Measurements from ENCODE around the gene ARHGEF6. TPM values are rescaled to one million over a fixed set of nuclear protein-coding genes. Genes with fewer than 3 reads are reported as not detected.

Gene ARHGEF6
- total and polyA plus RNA-seq, 8 donors, result 11.9 to 21.6 (median 19.2) TPM

DNA sequence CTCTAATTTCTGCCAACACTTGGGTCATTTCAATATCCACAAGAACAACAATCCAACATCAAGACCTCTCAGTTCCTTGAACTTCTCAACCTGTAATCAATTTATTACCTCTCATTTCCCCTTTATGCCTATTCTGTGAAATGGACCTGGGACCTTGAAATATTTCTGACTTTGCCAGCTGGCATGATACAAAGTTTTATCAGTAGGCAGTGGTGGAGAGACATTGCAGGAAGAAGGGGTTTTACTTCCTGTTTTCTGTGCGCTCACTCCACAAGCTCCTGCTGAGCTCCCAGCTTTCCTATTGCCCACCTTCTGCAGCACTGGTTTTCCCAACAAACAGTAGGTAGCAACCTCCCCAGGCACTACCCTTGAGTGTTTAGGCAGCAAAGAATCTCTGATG is 3.5 kb upstream of the ARHGEF6 start:
- ATAC-seq (no peak), DNase-seq (no peak)
- TF ChIP-seq, protein P1, sequence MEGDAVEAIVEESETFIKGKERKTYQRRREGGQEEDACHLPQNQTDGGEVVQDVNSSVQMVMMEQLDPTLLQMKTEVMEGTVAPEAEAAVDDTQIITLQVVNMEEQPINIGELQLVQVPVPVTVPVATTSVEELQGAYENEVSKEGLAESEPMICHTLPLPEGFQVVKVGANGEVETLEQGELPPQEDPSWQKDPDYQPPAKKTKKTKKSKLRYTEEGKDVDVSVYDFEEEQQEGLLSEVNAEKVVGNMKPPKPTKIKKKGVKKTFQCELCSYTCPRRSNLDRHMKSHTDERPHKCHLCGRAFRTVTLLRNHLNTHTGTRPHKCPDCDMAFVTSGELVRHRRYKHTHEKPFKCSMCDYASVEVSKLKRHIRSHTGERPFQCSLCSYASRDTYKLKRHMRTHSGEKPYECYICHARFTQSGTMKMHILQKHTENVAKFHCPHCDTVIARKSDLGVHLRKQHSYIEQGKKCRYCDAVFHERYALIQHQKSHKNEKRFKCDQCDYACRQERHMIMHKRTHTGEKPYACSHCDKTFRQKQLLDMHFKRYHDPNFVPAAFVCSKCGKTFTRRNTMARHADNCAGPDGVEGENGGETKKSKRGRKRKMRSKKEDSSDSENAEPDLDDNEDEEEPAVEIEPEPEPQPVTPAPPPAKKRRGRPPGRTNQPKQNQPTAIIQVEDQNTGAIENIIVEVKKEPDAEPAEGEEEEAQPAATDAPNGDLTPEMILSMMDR (IDR thresholded peaks at IDR 0.05), result no peak
- no peak overlapping the region for H3K27ac ChIP-seq
- H3K4me1 ChIP-seq, result peaks cover 0 to 12% of the 10 kb centered on the region in 2 donors
- no peaks in the 10 kb centered on the region for H3K36me3 ChIP-seq
- H3K9me3 ChIP-seq, result no peaks in the 10 kb centered on the region
- intact Hi-C loops (cut with DNase I), result no loop called here
- H3K27me3 ChIP-seq, result no peaks in the 10 kb centered on the region
- no peak overlapping the region for H3K4me3 ChIP-seq

DNA sequence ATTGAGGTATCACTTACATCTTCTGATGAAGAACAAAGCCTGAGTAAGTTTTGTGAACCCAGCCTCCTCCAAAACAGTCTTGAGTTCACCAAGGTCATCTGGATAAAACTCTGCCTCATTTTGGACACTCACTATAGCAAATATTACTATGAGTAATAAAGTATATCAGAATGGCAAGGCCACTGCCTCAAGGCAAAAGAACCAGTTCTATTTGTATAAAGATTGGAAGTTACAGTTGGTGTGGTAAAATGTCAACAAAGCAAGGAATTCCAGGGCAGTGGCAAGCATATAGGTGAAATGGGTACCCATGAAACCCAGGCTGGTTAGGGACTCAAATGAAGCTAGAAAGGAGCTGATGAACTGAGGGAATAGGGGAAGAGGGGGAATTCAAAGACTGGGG is 2.4 kb upstream of the ARHGEF6 start:
- TF ChIP-seq, protein P1 (IDR thresholded peaks at IDR 0.05), result no peak
- H3K27me3 ChIP-seq, result no peaks in the 10 kb centered on the region
- intact Hi-C loops (cut with DNase I), result no loop called here
- DNase-seq (no peak), ATAC-seq (no peak)
- no peaks in the 10 kb centered on the region for H3K9me3 ChIP-seq
- H3K4me3 ChIP-seq, result no peak overlapping the region
- no peak overlapping the region for H3K27ac ChIP-seq
- H3K4me1 ChIP-seq, result peaks cover 0 to 12% of the 10 kb centered on the region in 2 donors
- no peaks in the 10 kb centered on the region for H3K36me3 ChIP-seq

DNA sequence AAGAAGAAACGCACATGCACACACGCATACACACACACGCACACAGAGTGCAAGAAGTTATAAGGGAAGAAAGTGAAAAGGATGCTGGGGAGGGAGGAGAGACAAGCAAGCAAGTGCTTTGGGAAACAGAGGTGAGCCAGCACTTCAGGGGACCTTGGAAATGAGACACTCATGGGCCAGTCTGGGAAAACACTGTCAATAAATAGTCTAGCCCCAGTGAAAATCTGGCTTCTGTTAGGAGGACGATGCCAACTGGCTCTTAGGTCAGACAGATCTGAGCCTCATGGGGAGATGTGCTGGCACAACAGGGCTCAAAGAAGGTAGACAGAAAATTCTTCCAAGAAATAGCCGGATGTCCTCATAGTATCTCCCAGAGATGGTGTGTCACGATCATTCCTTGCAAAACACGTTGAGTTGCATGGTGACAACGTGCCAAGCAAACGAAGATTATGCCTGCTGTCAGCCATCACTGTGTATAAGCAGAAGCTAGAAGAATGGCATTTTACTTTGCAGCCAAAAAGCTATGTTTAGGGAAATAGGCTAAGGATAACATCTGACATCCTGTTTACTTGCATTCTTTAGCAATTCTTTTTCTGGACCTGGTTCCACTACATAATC is 557 bp upstream of the ARHGEF6 start:
- DNase-seq, result peak in 1 of 4 donors; percentile 23

DNA sequence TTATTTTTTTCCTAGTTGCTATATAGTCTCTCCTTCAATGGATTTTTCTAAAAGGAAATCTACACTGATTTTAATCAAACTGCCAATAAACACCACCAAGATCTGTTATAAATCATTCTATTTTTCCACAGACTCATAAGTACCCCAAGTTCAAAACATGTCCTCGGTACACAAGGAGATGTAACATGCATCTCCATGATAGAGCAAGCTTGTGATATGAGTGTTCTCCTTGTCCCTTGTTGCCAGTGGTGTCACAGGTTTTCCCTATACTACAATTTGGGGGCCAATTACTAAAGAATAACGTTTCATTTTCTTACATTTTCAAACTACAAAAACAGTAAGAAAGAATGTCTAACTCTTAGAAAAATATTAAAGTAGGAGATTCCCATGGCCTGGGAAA is 491 bp downstream of the ARHGEF6 start:
- peak overlapping the region in 1 of 2 donors; percentile 29 for H3K4me3 ChIP-seq
- TF ChIP-seq, protein P1 (IDR thresholded peaks at IDR 0.05), result no peak
- DNase-seq (no peak), ATAC-seq (no peak)
- H3K36me3 ChIP-seq, result no peaks in the 10 kb centered on the region
- intact Hi-C loops (cut with DNase I), result no loop called here
- H3K9me3 ChIP-seq, result no peaks in the 10 kb centered on the region
- no peaks in the 10 kb centered on the region for H3K27me3 ChIP-seq
- H3K4me1 ChIP-seq, result peaks cover 0 to 12% of the 10 kb centered on the region in 2 donors
- peak overlapping the region; percentile 10 to 83 for H3K27ac ChIP-seq

More for the DNA sequence above, 557 bp upstream of the ARHGEF6 start:
- TF ChIP-seq, protein P1 (IDR thresholded peaks at IDR 0.05), result no peak
- Histone ChIP-seq H3K4me1 (peaks cover 0 to 12% of the 10 kb centered on the region in 2 donors), H3K9me3 (no peaks in the 10 kb centered on the region), H3K27me3 (no peaks in the 10 kb centered on the region), H3K36me3 (no peaks in the 10 kb centered on the region), H3K27ac (peak overlapping the region; percentile 10 to 83), H3K4me3 (peak overlapping the region in 1 of 2 donors; percentile 29)
- ATAC-seq, result peak; percentile 41
- intact Hi-C loops (cut with DNase I), result no loop called here

DNA sequence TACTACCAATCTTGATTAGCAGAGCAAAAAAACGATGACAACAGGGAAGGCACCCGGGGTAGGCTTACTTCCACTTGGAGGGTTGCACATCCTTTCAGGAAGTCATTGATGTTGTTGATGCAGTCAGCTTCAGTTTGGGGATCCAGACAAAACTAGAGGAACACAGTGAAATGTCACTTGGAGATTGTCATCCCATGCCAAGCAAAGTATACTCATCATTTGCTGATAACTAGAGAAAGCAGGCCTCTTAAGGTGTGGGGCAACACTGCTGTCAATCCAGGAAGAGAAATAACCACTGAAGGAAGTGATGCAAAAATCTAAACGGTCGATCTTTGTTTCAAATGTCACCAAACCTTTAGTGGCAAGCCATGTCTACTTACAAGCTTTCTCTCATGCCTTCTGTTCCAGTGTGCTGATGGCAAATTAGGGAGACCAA is 1.4 kb downstream of the ARHGEF6 start:
- intact Hi-C loops (cut with DNase I), result no loop called here
- DNase-seq (no peak), ATAC-seq (no peak)
- no peaks in the 10 kb centered on the region for H3K36me3 ChIP-seq
- H3K27ac ChIP-seq, result peak overlapping the region; percentile 13 to 83
- TF ChIP-seq, protein P1 (IDR thresholded peaks at IDR 0.05), result no peak
- H3K27me3 ChIP-seq, result no peaks in the 10 kb centered on the region
- peak overlapping the region in 1 of 2 donors; percentile 29 for H3K4me3 ChIP-seq
- peaks cover 0 to 12% of the 10 kb centered on the region in 2 donors for H3K4me1 ChIP-seq
- no peaks in the 10 kb centered on the region for H3K9me3 ChIP-seq

Data from left lung (tissue), 10 donors.